HEK293 (cell line): Measurements from ENCODE around the gene SMPD3.

Source experiments
- CTCF ChIA-PET: fragments of 350-600 bp; formaldehyde crosslinking; extraction: SDS; loops from one replicate; lab custom pipeline; 2021; ENCODE audit warnings: antibody characterized with exemption; lab: Yijun Ruan, JAX
- POLR2A ChIA-PET: fragments of 300-600 bp; formaldehyde crosslinking; extraction: SDS; loops from one replicate; lab custom pipeline; 2020; ENCODE audit warnings: antibody characterized with exemption, inconsistent platforms; lab: Yijun Ruan, JAX
- H3K27ac ChIP-seq: fragments of 200-500 bp; sonication (Bioruptor generic); 2 replicates; pipeline ENCODE4 v1.5.1; 2014; ENCODE audit warnings: low read depth, low read length, control low read depth, inconsistent platforms; ENCODE audit errors: extremely low read depth
- H3K36me3 ChIP-seq, 2 experiments: fragments of 200-500 bp in 1 of 2; sonication (Bioruptor generic) in 1 of 2; 1 replicate in 1 of 2; 2 replicates in 1 of 2; pipeline ENCODE4 v1.5.1; 2014 to 2017; ENCODE audit warnings: inconsistent platforms in 2 of 2, low read length in 2 of 2; ENCODE audit not compliant: control insufficient read depth in 2 of 2, insufficient read depth in 1 of 2
- H3K4me1 ChIP-seq: fragments of 200-500 bp; sonication (Bioruptor generic); 2 replicates; pipeline ENCODE4 v1.5.1; 2014; ENCODE audit warnings: mild to moderate bottlenecking, low read length, inconsistent platforms; ENCODE audit not compliant: control insufficient read depth, insufficient read depth
- H3K4me3 ChIP-seq: 2 replicates; pipeline ENCODE4 v1.5.1; 2011; ENCODE audit warnings: low read depth, mild to moderate bottlenecking, control low read depth, low read length, moderate library complexity
- H3K9me3 ChIP-seq: fragments of 200-500 bp; sonication (Bioruptor generic); 2 replicates; pipeline ENCODE4 v1.5.1; 2014; ENCODE audit warnings: low read depth, low read length, inconsistent platforms; ENCODE audit not compliant: control insufficient read depth, insufficient read depth
- BCL11A ChIP-seq: fragments of 450-650 bp; formaldehyde crosslinking; IDR thresholded peaks from 2 replicates; pipeline ENCODE4 v1.5.1; 2016; ENCODE audit warnings: low read depth, missing biosample characterization, missing genetic modification characterization
- KLF1 ChIP-seq: fragments of 450-650 bp; formaldehyde crosslinking; IDR thresholded peaks from 2 replicates; pipeline ENCODE4 v1.5.1; 2016; ENCODE audit warnings: missing biosample characterization, missing genetic modification characterization
- PRDM6 ChIP-seq: fragments of 450-650 bp; formaldehyde crosslinking; IDR thresholded peaks from 2 replicates; pipeline ENCODE4 v1.5.1; 2017; ENCODE audit warnings: missing biosample characterization, missing genetic modification characterization
- SCRT1 ChIP-seq: fragments of 450-650 bp; formaldehyde crosslinking; IDR thresholded peaks from 2 replicates; pipeline ENCODE4 v1.5.1; 2016; ENCODE audit warnings: missing biosample characterization, missing genetic modification characterization, borderline replicate concordance
- SCRT2 ChIP-seq: fragments of 450-650 bp; formaldehyde crosslinking; IDR thresholded peaks from 2 replicates; pipeline ENCODE4 v1.5.1; 2016; ENCODE audit warnings: missing biosample characterization, missing genetic modification characterization
- ZBTB7A ChIP-seq: fragments of 450-650 bp; formaldehyde crosslinking; IDR thresholded peaks from 2 replicates; pipeline ENCODE4 v1.5.1; 2016; ENCODE audit warnings: low read depth, missing biosample characterization, missing genetic modification characterization
- ZIC2 ChIP-seq: fragments of 450-650 bp; formaldehyde crosslinking; IDR thresholded peaks from 2 replicates; pipeline ENCODE4 v1.5.1; 2016; ENCODE audit warnings: missing biosample characterization, missing genetic modification characterization
- ZNF18 ChIP-seq: fragments of 450-650 bp; formaldehyde crosslinking; IDR thresholded peaks from 2 replicates; pipeline ENCODE4 v1.5.1; 2016; ENCODE audit warnings: missing biosample characterization, missing genetic modification characterization
- ZNF211 ChIP-seq: fragments of 450-650 bp; formaldehyde crosslinking; IDR thresholded peaks from 2 replicates; pipeline ENCODE4 v1.5.1; 2016; ENCODE audit warnings: low read depth, missing biosample characterization, missing genetic modification characterization
- ZNF404 ChIP-seq: fragments of 450-650 bp; formaldehyde crosslinking; IDR thresholded peaks from 2 replicates; pipeline ENCODE4 v1.5.1; 2017; ENCODE audit warnings: missing biosample characterization, missing genetic modification characterization
- ZNF449 ChIP-seq: fragments of 450-650 bp; formaldehyde crosslinking; IDR thresholded peaks from 2 replicates; pipeline ENCODE4 v1.5.1; 2017; ENCODE audit warnings: missing biosample characterization, mild to moderate bottlenecking, missing genetic modification characterization, moderate library complexity
- ZNF561 ChIP-seq: fragments of 450-650 bp; IDR thresholded peaks from 2 replicates; pipeline ENCODE4 v1.5.1; 2018; ENCODE audit warnings: missing biosample characterization, missing genetic modification characterization, borderline replicate concordance
- ZSCAN18 ChIP-seq: fragments of 450-650 bp; formaldehyde crosslinking; IDR thresholded peaks from 2 replicates; pipeline ENCODE4 v1.5.1; 2016; ENCODE audit warnings: missing biosample characterization, missing genetic modification characterization

The SMPD3 gene

GRCh38 chr16:68332411-68333121, 115.7 kb downstream of the SMPD3 start (continued):
- TF ChIP-seq ZNF449 (tag by site-specific recombination): no peak
- TF ChIP-seq ZNF211 (tag by site-specific recombination): no peak
- no peak for TF ChIP-seq ZSCAN18 (tag by site-specific recombination)

- no peak for TF ChIP-seq ZNF18
- TF ChIP-seq SCRT1 (tag by site-specific recombination): peak; percentile 40; the same call in 1 of the 2 replicates
- TF ChIP-seq SCRT2 (tag by site-specific recombination): peak; percentile 84
- POLR2A ChIA-PET: no interaction called here
- Histone ChIP-seq H3K9me3 (no peaks in the 10 kb centered on the region), H3K4me1 (peaks cover 3% of the 10 kb centered on the region; the same call in 1 of the 2 replicates), H3K36me3 (peaks cover 11 to 42% of the 10 kb centered on the region in 2 experiments; a peak in 2 of 3 replicates), H3K27ac (no peak overlapping the region), H3K4me3 (no peak overlapping the region)
- CTCF ChIA-PET: interaction anchor here (4.0 kb wide), 1 partner anchor 69 kb away, joined by 26 read pairs; the partner anchor contains the start of gene SLC7A6
Observed at GRCh38 chr16:68331879-68332410, 116.4 kb downstream of the SMPD3 start.

- H3K27ac ChIP-seq: no peak overlapping the region
- TF ChIP-seq ZBTB7A: no peak
- 0 out of 2 replicates have a peak, but pooled peaks have one; percentile 7 for TF ChIP-seq ZNF561 (tag by site-specific recombination)
- TF ChIP-seq PRDM6: no peak
- no peak for TF ChIP-seq ZIC2
- no peak for TF ChIP-seq ZNF404 (tag by site-specific recombination)
- TF ChIP-seq KLF1 (tag by site-specific recombination): no peak
- TF ChIP-seq BCL11A (tag by site-specific recombination): no peak
- peaks cover 11 to 44% of the 10 kb centered on the region in 2 experiments; a peak in 2 of 3 replicates for H3K36me3 ChIP-seq
- H3K9me3 ChIP-seq: no peaks in the 10 kb centered on the region
- POLR2A ChIA-PET: interaction anchor here (1.7 to 3.8 kb wide), 3 partner anchors 18 to 67 kb away, joined by 6 to 39 read pairs (median 8); partner anchors contain the start of genes PRMT7, SLC7A6 and SLC7A6OS
- H3K4me3 ChIP-seq: no peak overlapping the region
- H3K4me1 ChIP-seq: peaks cover 3% of the 10 kb centered on the region; the same call in 1 of the 2 replicates
- CTCF ChIA-PET: interaction anchor here (0.6 to 4.9 kb wide), 32 partner anchors 9 to 471 kb away, joined by 3 to 151 read pairs (median 4); partner anchors contain the start of genes PRMT7, SLC7A6 and SLC7A6OS
Observed at GRCh38 chr16:68328860-68329390, 119.4 kb downstream of the SMPD3 start.
